NCI-H345 (cell line): ENCODE measurements around the gene DRICH1.
A peak's percentile ranks its signal among the peaks of the same experiment; 100 is the strongest.
"Not testable (repeated sequence)": the region's sequence is repeated elsewhere in the genome, so short reads cannot be mapped to it uniquely, and the experiment has no call there.

Source experiments
- DNase-seq: peaks from one replicate; lab custom pipeline; 2025; lab: John Stamatoyannopoulos, UW

The DRICH1 gene

GRCh38 chr22:23566705-23567475, 65.2 kb downstream of the DRICH1 start:
- no peak for DNase-seq

- peak; percentile 31 for DNase-seq
Measured at GRCh38 chr22:23565915-23566704, 66.0 kb downstream of the DRICH1 start.

GRCh38 chr22:23565305-23565914, 66.7 kb downstream of the DRICH1 start:
- peak; percentile 43 for DNase-seq

- no peak for DNase-seq
Measured at GRCh38 chr22:23564276-23564675, 67.8 kb downstream of the DRICH1 start.

GRCh38 chr22:23563111-23563510, 69.0 kb downstream of the DRICH1 start:
- DNase-seq = no peak

- DNase-seq = no peak
Measured at GRCh38 chr22:23562186-23562585, 69.9 kb downstream of the DRICH1 start.

GRCh38 chr22:23561025-23561510, 71.1 kb downstream of the DRICH1 start:
- not testable (repeated sequence) for DNase-seq

GRCh38 chr22:23560215-23560614, 71.9 kb downstream of the DRICH1 start:
- DNase-seq = not testable (repeated sequence)
